Gastroesophageal sphincter (tissue), 4 donors: ENCODE data around the gene CFAP46. TPM values are rescaled to one million over a fixed set of nuclear protein-coding genes. Genes with fewer than 3 reads are reported as not detected.

ENCODE experiments used
- ATAC-seq: fragments of 150-250 bp; one replicate; pipeline ENCODE4 v1.9.1; 2016; ENCODE audit warnings: mild to moderate bottlenecking, moderate library complexity
- H3K27ac ChIP-seq, 4 donors: fragments of 200-600 bp; sonication (generic) in 3 of 4; 1 replicate in 3 of 4; 2 replicates in 1 of 4; pipeline ENCODE4 v1.5.1; 2016 to 2019
- H3K27me3 ChIP-seq: fragments of 200-600 bp; sonication (generic); one replicate; pipeline ENCODE4 v1.5.1; 2019
- H3K36me3 ChIP-seq, 2 donors: fragments of 200-600 bp; sonication (generic); one replicate each; pipeline ENCODE4 v1.5.1; 2019; ENCODE audit warnings: control low read depth in 1 of 2
- H3K4me1 ChIP-seq, 3 donors: fragments of 200-600 bp; sonication (generic); 1 replicate in 2 of 3; 2 replicates in 1 of 3; pipeline ENCODE4 v1.5.1; 2016 to 2019; ENCODE audit warnings: control low read depth in 2 of 3
- H3K4me3 ChIP-seq, 2 donors: fragments of 200-600 bp; sonication (generic); one replicate each; pipeline ENCODE4 v1.5.1; 2019; ENCODE audit warnings: mild to moderate bottlenecking in 1 of 2, moderate library complexity in 1 of 2
- H3K9me3 ChIP-seq, 3 donors: fragments of 200-600 bp; sonication (generic); one replicate each; pipeline ENCODE4 v1.5.1; 2017 to 2019; ENCODE audit warnings: control low read depth in 2 of 3
- CTCF ChIP-seq, 4 experiments: fragments of 200-600 bp in 2 of 4; fragments of 450-650 bp in 2 of 4; sonication (generic) in 1 of 4; IDR thresholded peaks; one replicate each; pipeline ENCODE4 v1.5.1; 2017 to 2019; ENCODE audit warnings: antibody characterized with exemption in 4 of 4, mild to moderate bottlenecking in 2 of 4, moderate library complexity in 2 of 4
- EP300 ChIP-seq: sonication (generic); formaldehyde crosslinking; IDR thresholded peaks from one replicate; pipeline ENCODE4 v1.6.1; 2017; ENCODE audit warnings: antibody characterized with exemption, mild to moderate bottlenecking
- POLR2A ChIP-seq, 2 donors: fragments of 450-650 bp; IDR thresholded peaks; one replicate each; pipeline ENCODE4 v1.6.1; 2017; ENCODE audit warnings: antibody characterized with exemption in 2 of 2, mild to moderate bottlenecking in 2 of 2, moderate library complexity in 1 of 2
- POLR2AphosphoS5 ChIP-seq: sonication (generic); formaldehyde crosslinking; IDR thresholded peaks from one replicate; pipeline ENCODE4 v1.6.1; 2017; ENCODE audit warnings: antibody characterized with exemption
- WGBS, 2 donors: methylation state at CpG; one replicate each; pipeline ENCODE4 v1.1.5; 2018; ENCODE audit warnings: low coverage in 1 of 2; 5-methylcytosine and 5-hydroxymethylcytosine counted together
- total RNA-seq, 4 donors: library from RNA; depleted of rRNA; stranded (reverse); fragments of >200 nt; gene quantifications; one replicate each; pipeline ENCODE4 v1.1.0, GENCODE V29; 2016

Gene CFAP46
- total RNA-seq, 4 donors from 2014 or later: 0.27 to 2.2 (median 0.30) TPM; not detected in 1

GRCh38 chr10:132810141-132810806 lies 132.1 kb downstream of the CFAP46 start:
- Histone ChIP-seq H3K27ac (no peak overlapping the region), H3K36me3 (no peaks in the 10 kb centered on the region), H3K4me1 (no peaks in the 10 kb centered on the region), H3K9me3 (no peaks in the 10 kb centered on the region), H3K27me3 (peaks cover 64% of the 10 kb centered on the region), H3K4me3 (no peak overlapping the region)
- no CpG with 5 or more reads among the region's 39 CpGs for WGBS, 2 donors
- no peak for ATAC-seq
- TF ChIP-seq POLR2AphosphoS5 (no peak), CTCF (IDR thresholded peaks at IDR 0.05) (no peak), EP300 (no peak), POLR2A (IDR thresholded peaks at IDR 0.05) (no peak)

GRCh38 chr10:132809232-132810140 lies 132.9 kb downstream of the CFAP46 start:
- no peaks in the 10 kb centered on the region for H3K36me3 ChIP-seq
- H3K27me3 ChIP-seq: peaks cover 57% of the 10 kb centered on the region
- TF ChIP-seq POLR2A (IDR thresholded peaks at IDR 0.05) (no peak), POLR2AphosphoS5 (no peak), CTCF (IDR thresholded peaks at IDR 0.05) (no peak), EP300 (no peak)
- 80 to 88% methylated on average over 1 to 8 of the region's 38 CpGs for WGBS, 2 donors
- no peaks in the 10 kb centered on the region for H3K9me3 ChIP-seq
- ATAC-seq: no peak
- H3K27ac ChIP-seq: no peak overlapping the region
- no peak overlapping the region for H3K4me3 ChIP-seq
- no peaks in the 10 kb centered on the region for H3K4me1 ChIP-seq

- 60% methylated on average over 3 of the region's 42 CpGs; no CpG with 5 or more reads in 1 of the 2 donors for WGBS, 2 donors
- Histone ChIP-seq H3K27ac (no peak overlapping the region), H3K36me3 (no peaks in the 10 kb centered on the region), H3K4me3 (no peak overlapping the region), H3K4me1 (no peaks in the 10 kb centered on the region), H3K9me3 (no peaks in the 10 kb centered on the region), H3K27me3 (peaks cover 48% of the 10 kb centered on the region)
- TF ChIP-seq EP300: no peak
- TF ChIP-seq CTCF (IDR thresholded peaks at IDR 0.05): no peak
- no peak for TF ChIP-seq POLR2AphosphoS5
- TF ChIP-seq POLR2A (IDR thresholded peaks at IDR 0.05): no peak
- ATAC-seq: no peak
Observed at GRCh38 chr10:132808383-132809231, 133.8 kb downstream of the CFAP46 start.

GRCh38 chr10:132807621-132808049 lies 134.7 kb downstream of the CFAP46 start:
- Histone ChIP-seq H3K4me1 (no peaks in the 10 kb centered on the region), H3K4me3 (no peak overlapping the region), H3K27ac (no peak overlapping the region), H3K27me3 (peaks cover 38% of the 10 kb centered on the region), H3K36me3 (no peaks in the 10 kb centered on the region), H3K9me3 (no peaks in the 10 kb centered on the region)
- no CpG with 5 or more reads among the region's 27 CpGs for WGBS, 2 donors
- ATAC-seq: no peak
- no peak for TF ChIP-seq POLR2AphosphoS5

GRCh38 chr10:132806561-132807003 lies 135.8 kb downstream of the CFAP46 start:
- TF ChIP-seq POLR2AphosphoS5 (no peak), CTCF (IDR thresholded peaks at IDR 0.05) (no peak), POLR2A (IDR thresholded peaks at IDR 0.05) (no peak), EP300 (no peak)
- 70 to 86% methylated on average over 2 to 11 of the region's 25 CpGs for WGBS, 2 donors
- peaks cover 0 to 6% (median 0%) of the 10 kb centered on the region in 3 donors for H3K9me3 ChIP-seq
- H3K4me3 ChIP-seq: no peak overlapping the region
- H3K36me3 ChIP-seq: no peaks in the 10 kb centered on the region
- no peaks in the 10 kb centered on the region for H3K4me1 ChIP-seq
- ATAC-seq: no peak
- H3K27me3 ChIP-seq: peaks cover 30% of the 10 kb centered on the region
- H3K27ac ChIP-seq: no peak overlapping the region
